Mucosa of gallbladder (tissue), 1 donor: ENCODE data around the gene MAN2B2. TPM values are rescaled to one million over a fixed set of nuclear protein-coding genes. Genes with fewer than 3 reads are reported as not detected.

ENCODE experiments used
- DNase-seq: peaks from one replicate; pipeline ENCODE4 v3.0.0-alpha.2; 2020; ENCODE audit warnings: low spot score
- total RNA-seq: library from RNA; stranded (reverse); gene quantifications from one replicate; pipeline ENCODE4 v1.2.1, GENCODE V29; 2021
- donor health status: DM: no; HTN: no; CAD: no.

The MAN2B2 gene
- total RNA-seq, 1 donor from 2014 or later = 53.6 TPM

- no peak for DNase-seq
These were observed 7.8 kb upstream of the MAN2B2 start for GRCh38 chr4:6567218-6567617.

- DNase-seq = no peak
These were observed 6.8 kb upstream of the MAN2B2 start for GRCh38 chr4:6568148-6568547.

GRCh38 chr4:6568689-6569332 lies 6.2 kb upstream of the MAN2B2 start:
- no peak for DNase-seq

GRCh38 chr4:6571608-6572007 lies 3.4 kb upstream of the MAN2B2 start:
- no peak for DNase-seq

GRCh38 chr4:6573551-6573950 lies 1.4 kb upstream of the MAN2B2 start:
- no peak for DNase-seq

- no peak for DNase-seq
These were observed 823 bp upstream of the MAN2B2 start for GRCh38 chr4:6573986-6574746.

- no peak for DNase-seq
These were observed 683 bp downstream of the MAN2B2 start for GRCh38 chr4:6575503-6576240.

GRCh38 chr4:6576512-6576911 lies 1.5 kb downstream of the MAN2B2 start:
- peak; percentile 76 for DNase-seq

- no peak for DNase-seq
These were observed 1.9 kb downstream of the MAN2B2 start for GRCh38 chr4:6576932-6577331.

GRCh38 chr4:6577409-6577808 lies 2.4 kb downstream of the MAN2B2 start:
- DNase-seq = no peak

- no peak for DNase-seq
These were observed 3.2 kb downstream of the MAN2B2 start for GRCh38 chr4:6578221-6578620.

GRCh38 chr4:6580353-6580752 lies 5.4 kb downstream of the MAN2B2 start:
- no peak for DNase-seq

GRCh38 chr4:6581566-6582121 lies 6.7 kb downstream of the MAN2B2 start:
- no peak for DNase-seq

- DNase-seq = no peak
These were observed 8.0 kb downstream of the MAN2B2 start for GRCh38 chr4:6582889-6583490.

- DNase-seq = no peak
These were observed 9.9 kb downstream of the MAN2B2 start for GRCh38 chr4:6584865-6585264.

GRCh38 chr4:6586715-6587325 lies 11.8 kb downstream of the MAN2B2 start:
- DNase-seq = no peak

- no peak for DNase-seq
These were observed 14.5 kb downstream of the MAN2B2 start for GRCh38 chr4:6589444-6589843.

- DNase-seq = no peak
These were observed 16.3 kb downstream of the MAN2B2 start for GRCh38 chr4:6591313-6591712.

- no peak for DNase-seq
These were observed 16.8 kb downstream of the MAN2B2 start for GRCh38 chr4:6591781-6592180.

- no peak for DNase-seq
These were observed 18.0 kb downstream of the MAN2B2 start for GRCh38 chr4:6592804-6593563.

- DNase-seq = no peak
These were observed 19.4 kb downstream of the MAN2B2 start for GRCh38 chr4:6594341-6594740.
